Measurements from ENCODE around the gene FREY1.

Gene FREY1

GRCh38 chr11:45906965-45907611, at the start of gene FREY1:
FREY1 (minus strand) TSS chr11:45907271; CDS start chr11:45907245, 26 bp downstream.
- DNase-seq, result no peak
- TF ChIP-seq POLR2A (IDR thresholded peaks at IDR 0.05; ENCODE audit: low read length), result peak; percentile 4
- no peak for TF ChIP-seq GATA1 (IDR thresholded peaks at IDR 0.05; ENCODE audit: low read depth, low read length)

- DNase-seq, result no peak
- TF ChIP-seq GATA1 (IDR thresholded peaks at IDR 0.05; ENCODE audit: low read depth, low read length), result no peak
- TF ChIP-seq POLR2A (IDR thresholded peaks at IDR 0.05; ENCODE audit: low read length), result no peak
Measured at GRCh38 chr11:45949992-45950407, 42.9 kb upstream of the FREY1 start.

- no peak for DNase-seq
- TF ChIP-seq GATA1 (IDR thresholded peaks at IDR 0.05; ENCODE audit: low read depth, low read length) (no peak), POLR2A (IDR thresholded peaks at IDR 0.05; ENCODE audit: low read length) (no peak)
Measured at GRCh38 chr11:45948356-45948755, 41.3 kb upstream of the FREY1 start.

GRCh38 chr11:45947885-45948284, 40.8 kb upstream of the FREY1 start:
- DNase-seq, result no peak
- no peak for TF ChIP-seq GATA1 (IDR thresholded peaks at IDR 0.05; ENCODE audit: low read depth, low read length)
- no peak for TF ChIP-seq POLR2A (IDR thresholded peaks at IDR 0.05; ENCODE audit: low read length)

- DNase-seq, result no peak
- TF ChIP-seq GATA1 (IDR thresholded peaks at IDR 0.05; ENCODE audit: low read depth, low read length) (no peak), POLR2A (IDR thresholded peaks at IDR 0.05; ENCODE audit: low read length) (no peak)
Measured at GRCh38 chr11:45945397-45945999, 38.4 kb upstream of the FREY1 start.

GRCh38 chr11:45942381-45942780, 35.3 kb upstream of the FREY1 start:
- TF ChIP-seq GATA1 (IDR thresholded peaks at IDR 0.05; ENCODE audit: low read depth, low read length), result no peak
- no peak for TF ChIP-seq POLR2A (IDR thresholded peaks at IDR 0.05; ENCODE audit: low read length)
- no peak for DNase-seq

- peak in 1 of 2 experiments; percentile 47 for DNase-seq
- no peak for TF ChIP-seq POLR2A (IDR thresholded peaks at IDR 0.05; ENCODE audit: low read length)
Measured at GRCh38 chr11:45941285-45941684, 34.2 kb upstream of the FREY1 start.

GRCh38 chr11:45939836-45940235, 32.8 kb upstream of the FREY1 start:
- TF ChIP-seq GATA1 (IDR thresholded peaks at IDR 0.05; ENCODE audit: low read depth, low read length) (no peak), POLR2A (IDR thresholded peaks at IDR 0.05; ENCODE audit: low read length) (no peak)
- DNase-seq, result no peak

- TF ChIP-seq GATA1 (IDR thresholded peaks at IDR 0.05; ENCODE audit: low read depth, low read length) (no peak), POLR2A (IDR thresholded peaks at IDR 0.05; ENCODE audit: low read length) (no peak)
Measured at GRCh38 chr11:45937916-45938315, 30.8 kb upstream of the FREY1 start.

GRCh38 chr11:45936511-45937054, 29.5 kb upstream of the FREY1 start:
- no peak for DNase-seq
- TF ChIP-seq GATA1 (IDR thresholded peaks at IDR 0.05; ENCODE audit: low read depth, low read length) (no peak), POLR2A (IDR thresholded peaks at IDR 0.05; ENCODE audit: low read length) (no peak)

More at GRCh38 chr11:45937916-45938315, 30.8 kb upstream of the FREY1 start:
- DNase-seq, result no peak

GRCh38 chr11:45935349-45936064, 28.4 kb upstream of the FREY1 start:
- TF ChIP-seq POLR2A (IDR thresholded peaks at IDR 0.05; ENCODE audit: low read length) (no peak), GATA1 (IDR thresholded peaks at IDR 0.05; ENCODE audit: low read depth, low read length) (no peak)
- DNase-seq, result no peak

GRCh38 chr11:45934580-45935318, 27.7 kb upstream of the FREY1 start:
- DNase-seq, result no peak
- TF ChIP-seq POLR2A (IDR thresholded peaks at IDR 0.05; ENCODE audit: low read length) (no peak), GATA1 (IDR thresholded peaks at IDR 0.05; ENCODE audit: low read depth, low read length) (no peak)

- no peak for DNase-seq
- no peak for TF ChIP-seq POLR2A (IDR thresholded peaks at IDR 0.05; ENCODE audit: low read length)
- TF ChIP-seq GATA1 (IDR thresholded peaks at IDR 0.05; ENCODE audit: low read depth, low read length), result no peak
Measured at GRCh38 chr11:45933846-45934579, 26.9 kb upstream of the FREY1 start.

Data from erythroblast (primary cell).